Dermis blood vessel endothelial cell (primary cell): ENCODE data around the gene PADI3. TPM values are rescaled to one million over a fixed set of nuclear protein-coding genes. Genes with fewer than 3 reads are reported as not detected.

Source experiments
- DNase-seq: peaks from one replicate; pipeline ENCODE4 v3.0.0; 2010
- total RNA-seq: library from RNA; depleted of rRNA; stranded (reverse); fragments of >200 nt; gene quantifications from 2 replicates; pipeline ENCODE4 v1.2.3, GENCODE V29; 2014

Gene PADI3
- total RNA-seq, 1 donor from 2014 or later, result not detected

- DNase-seq, result no peak
Measured at GRCh38 chr1:17243274-17243673, 5.6 kb upstream of the PADI3 start.

GRCh38 chr1:17244821-17245740, 3.8 kb upstream of the PADI3 start:
- DNase-seq, result no peak

- DNase-seq, result no peak
Measured at GRCh38 chr1:17245816-17246325, 3.0 kb upstream of the PADI3 start.

- DNase-seq, result no peak
Measured at GRCh38 chr1:17246971-17247370, 1.9 kb upstream of the PADI3 start.

GRCh38 chr1:17250601-17251000, 1.7 kb downstream of the PADI3 start:
- peak; percentile 68 for DNase-seq

- DNase-seq, result no peak
Measured at GRCh38 chr1:17251246-17251645, 2.3 kb downstream of the PADI3 start.

- peak; percentile 41 for DNase-seq
Measured at GRCh38 chr1:17251701-17252376, 2.9 kb downstream of the PADI3 start.

- no peak for DNase-seq
Measured at GRCh38 chr1:17255336-17255735, 6.4 kb downstream of the PADI3 start.

GRCh38 chr1:17258116-17258757, 9.3 kb downstream of the PADI3 start:
- no peak for DNase-seq

- no peak for DNase-seq
Measured at GRCh38 chr1:17258758-17259130, 9.8 kb downstream of the PADI3 start.

GRCh38 chr1:17259233-17259873, 10.5 kb downstream of the PADI3 start:
- no peak for DNase-seq

- no peak for DNase-seq
Measured at GRCh38 chr1:17260264-17260663, 11.4 kb downstream of the PADI3 start.

GRCh38 chr1:17260738-17261137, 11.8 kb downstream of the PADI3 start:
- DNase-seq, result no peak

GRCh38 chr1:17263936-17264335, 15.0 kb downstream of the PADI3 start:
- DNase-seq, result no peak

- no peak for DNase-seq
Measured at GRCh38 chr1:17264470-17264869, 15.6 kb downstream of the PADI3 start.

GRCh38 chr1:17265162-17265561, 16.3 kb downstream of the PADI3 start:
- no peak for DNase-seq

GRCh38 chr1:17265950-17266349, 17.1 kb downstream of the PADI3 start:
- DNase-seq, result no peak

- no peak for DNase-seq
Measured at GRCh38 chr1:17270891-17271765, 22.2 kb downstream of the PADI3 start.

- DNase-seq, result no peak
Measured at GRCh38 chr1:17272066-17272465, 23.2 kb downstream of the PADI3 start.

- DNase-seq, result no peak
Measured at GRCh38 chr1:17272646-17273045, 23.7 kb downstream of the PADI3 start.

- DNase-seq, result no peak
Measured at GRCh38 chr1:17273096-17273495, 24.2 kb downstream of the PADI3 start.
